HepG2 (cell line): Measurements from ENCODE around the gene EIF3B. TPM values are rescaled to one million over a fixed set of nuclear protein-coding genes. Genes with fewer than 3 reads are reported as not detected.
A peak's percentile ranks its signal among the peaks of the same experiment; 100 is the strongest.

Source experiments
- ATAC-seq: fragments of 200-7000 bp; cut with Tn5 transposase; 3 replicates; pipeline ENCODE4 v1.9.1; 2020; ENCODE audit warnings: mild to moderate bottlenecking, moderate library complexity
- BruUV-seq: library from RNA; stranded (reverse); fragments of 400-500 nt; replicated peaks from 2 replicates; lab custom pipeline; 2021; lab: Mats Ljungman, UMichigan
- CTCF ChIA-PET: fragments of 300-600 bp; formaldehyde crosslinking; extraction: SDS; loops from one replicate; lab custom pipeline; 2021; ENCODE audit warnings: low total read pairs, inconsistent platforms, low intra/inter-chr PET ratio; lab: Yijun Ruan, JAX
- POLR2A ChIA-PET: fragments of 350-600 bp; sonication (Branson Sonifier 250); formaldehyde crosslinking; loops from one replicate; lab custom pipeline; 2020; ENCODE audit warnings: antibody characterized with exemption, inconsistent platforms; lab: Yijun Ruan, JAX
- DNase-seq: peaks from one replicate; pipeline ENCODE4 v3.0.0-alpha.2; 2015; ENCODE audit warnings: low spot score
- FAIRE-seq: peaks from 3 replicates; lab custom pipeline; 2011; peaks lifted over from hg19 to GRCh38; lab: Jason Lieb, UNC
- H2AFZ ChIP-seq: one replicate; pipeline ENCODE4 v1.6.1; 2011; ENCODE audit warnings: low read length, inconsistent platforms
- H3K27ac ChIP-seq: fragments of 300-600 bp; 3 replicates; pipeline ENCODE4 v1.8.0; 2011; ENCODE audit warnings: mixed run types, mild to moderate bottlenecking, mixed read lengths, low read length, inconsistent platforms; ENCODE audit not compliant: insufficient read depth; ENCODE audit errors: extremely low read length
- H3K27me3 ChIP-seq, 2 experiments: fragments of 200-600 bp in 1 of 2; 2 replicates in 1 of 2; 3 replicates in 1 of 2; pipeline versions ENCODE4 v1.6.0 to v1.8.0; 2011; ENCODE audit warnings: low read length in 2 of 2, mild to moderate bottlenecking in 2 of 2, moderate library complexity in 2 of 2, inconsistent platforms in 1 of 2; ENCODE audit not compliant: insufficient read depth in 2 of 2, control insufficient read depth in 1 of 2
- H3K36me3 ChIP-seq, 2 experiments: fragments of 200-600 bp in 1 of 2; replicated peaks in 1 of 2; 2 replicates in 1 of 2; 3 replicates in 1 of 2; pipeline versions ENCODE4 v1.5.1 to v1.8.0; 2011; ENCODE audit warnings: low read length in 2 of 2, inconsistent platforms in 1 of 2; ENCODE audit not compliant: insufficient read depth in 2 of 2, control insufficient read depth in 1 of 2
- H3K4me1 ChIP-seq: 2 replicates; pipeline ENCODE4 v1.5.1; 2012; ENCODE audit warnings: low read length, inconsistent platforms; ENCODE audit not compliant: insufficient read depth
- H3K4me2 ChIP-seq: 2 replicates; pipeline ENCODE4 v1.6.0; 2011; ENCODE audit warnings: low read depth, low read length, inconsistent platforms
- H3K4me3 ChIP-seq, 3 experiments: fragments of 200-600 bp in 1 of 3; sonication (generic), shearing (Covaris generic) in 1 of 3; replicated peaks in 1 of 3; 2 replicates each; pipeline ENCODE4 v1.5.1; 2011 to 2016; ENCODE audit warnings: low read length in 3 of 3, inconsistent platforms in 2 of 3, low read depth in 2 of 3, mild to moderate bottlenecking in 2 of 3, control low read depth in 1 of 3, mixed read lengths in 1 of 3; ENCODE audit not compliant: insufficient read depth in 1 of 3
- H3K79me2 ChIP-seq: one replicate; pipeline ENCODE4 v1.6.1; 2011; ENCODE audit warnings: low read length, inconsistent platforms; ENCODE audit not compliant: insufficient read depth
- H3K9ac ChIP-seq: 2 replicates; pipeline ENCODE4 v1.6.0; 2011; ENCODE audit warnings: mild to moderate bottlenecking, low read depth, low read length, inconsistent platforms; ENCODE audit not compliant: insufficient read depth
- H3K9me3 ChIP-seq: 2 replicates; pipeline ENCODE4 v1.5.1; 2012; ENCODE audit warnings: mild to moderate bottlenecking, low read length
- H4K20me1 ChIP-seq: 2 replicates; pipeline ENCODE4 v1.6.0; 2011; ENCODE audit warnings: inconsistent platforms, mild to moderate bottlenecking, low read length, moderate library complexity; ENCODE audit not compliant: insufficient read depth
- EEA1 ChIP-seq: sonication (generic); formaldehyde crosslinking; IDR thresholded peaks from 2 replicates; pipeline ENCODE4 v1.5.1; 2020; ENCODE audit warnings: mild to moderate bottlenecking, missing genetic modification reagents, borderline replicate concordance
- GATA4 ChIP-seq: sonication (generic); IDR thresholded peaks from 2 replicates; pipeline ENCODE4 v1.6.1; 2016; ENCODE audit warnings: antibody characterized with exemption, low read depth, borderline replicate concordance
- REST ChIP-seq, 2 experiments: IDR thresholded peaks; 2 replicates each; pipeline ENCODE4 v1.6.1; 2011 to 2012; ENCODE audit warnings: low read length in 2 of 2, borderline replicate concordance in 1 of 2, low read depth in 1 of 2, mild to moderate bottlenecking in 1 of 2, moderate library complexity in 1 of 2
- RFX5 ChIP-seq: IDR thresholded peaks from 2 replicates; pipeline ENCODE4 v1.6.1; 2011; ENCODE audit warnings: low read depth, low read length, improper control_type of control experiment
- ZFP62 ChIP-seq: sonication (generic); formaldehyde crosslinking; IDR thresholded peaks from 2 replicates; pipeline ENCODE4 v1.4.0; 2020; ENCODE audit warnings: missing genetic modification reagents
- ZNF121 ChIP-seq: sonication (generic); formaldehyde crosslinking; IDR thresholded peaks from 2 replicates; pipeline ENCODE4 v1.5.0; 2020; ENCODE audit warnings: mild to moderate bottlenecking, missing genetic modification reagents
- ZNF3 ChIP-seq: IDR thresholded peaks from 2 replicates; pipeline ENCODE4 v1.7.0; 2017; ENCODE audit warnings: inconsistent platforms
- ZNF780A ChIP-seq: sonication (generic); formaldehyde crosslinking; IDR thresholded peaks from 2 replicates; pipeline ENCODE4 v1.8.0; 2022; ENCODE audit warnings: mild to moderate bottlenecking, missing genetic modification reagents, moderate library complexity
- WGBS: methylation state at CpG from one replicate; pipeline ENCODE4 v1.1.6; 2017; ENCODE audit warnings: low lambda C conversion rate; 5-methylcytosine and 5-hydroxymethylcytosine counted together
- in situ Hi-C: cut with HindIII; loops from 2 replicates; pipeline ENCODE4 v1.10.0; 2017; ENCODE audit warnings: low pct_unique_long_range_greater_than_20kb; ENCODE audit not compliant: extremely low pct_ligation_motif_present
- intact Hi-C: fragments of 100-400 bp; cut with micrococcal nuclease; formaldehyde crosslinking; loops from one replicate; pipeline ENCODE4 v1.10.0; 2022; ENCODE audit not compliant: unreplicated experiment
- polyA plus RNA-seq, 8 experiments: library from polyadenylated mRNA; depleted of rRNA in 3 of 8; stranded (reverse) in 7 of 8; unstranded in 1 of 8; fragments of >200 nt; fragmentation: Illumina TruSeq in 4 of 8; extraction: Trizol in 4 of 8; gene quantifications; 2 replicates each; pipeline versions ENCODE4 v1.2.1 to v1.2.3, GENCODE V29; 2011 to 2016; ENCODE audit warnings: low read depth in 4 of 8, missing spikeins in 1 of 8, mixed read lengths in 1 of 8; ENCODE audit not compliant: insufficient read depth in 1 of 8
- total RNA-seq, 5 experiments: library from RNA; depleted of rRNA; stranded (reverse); fragments of >200 nt; fragmentation: Illumina TruSeq; extraction: Trizol; gene quantifications; 2 replicates each; pipeline ENCODE4 v1.2.3, GENCODE V29; 2016; ENCODE audit warnings: low read depth in 1 of 5

The EIF3B gene
- total and polyA plus RNA-seq, 2 of the 13 experiments (the other 11 are each of a cell fraction or from before 2014, with no cell fraction given), result 92.2 to 241 TPM

DNA sequence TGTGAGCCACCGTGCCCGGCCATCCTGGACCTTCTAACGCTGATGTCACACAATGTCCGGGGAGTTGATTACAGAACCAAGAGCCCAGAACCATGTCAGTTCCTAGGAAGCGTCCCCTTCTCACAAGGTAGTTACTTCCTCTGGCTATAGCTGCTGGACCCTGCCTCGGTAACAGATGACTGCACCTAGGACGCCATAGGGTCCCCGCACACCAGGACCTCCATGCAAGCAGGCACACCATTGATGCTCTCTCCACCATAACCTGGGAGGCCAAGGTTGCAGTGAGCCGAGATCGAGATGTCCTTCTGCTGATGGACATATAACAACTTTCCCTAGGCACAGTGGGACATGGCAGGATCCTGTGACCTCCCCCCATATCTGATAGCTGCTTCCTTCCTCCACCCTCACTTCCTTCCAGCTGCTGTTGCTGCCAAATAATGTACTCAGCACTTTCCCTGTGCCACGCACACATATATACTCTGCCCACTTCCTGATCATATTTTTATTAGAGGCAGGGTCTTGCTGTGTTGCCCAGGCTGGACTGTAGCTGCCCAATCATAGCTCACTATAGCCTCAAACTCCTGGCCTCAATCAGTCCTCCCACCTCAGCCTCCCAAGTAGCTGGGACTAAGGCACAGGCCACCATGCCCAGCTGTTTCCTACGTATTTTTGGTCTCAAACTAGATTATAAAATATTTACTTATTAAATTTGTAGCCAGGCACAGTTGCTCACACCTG is 36.9 kb upstream of the EIF3B start:
- ChIA-PET POLR2A (no interaction called here), CTCF (no interaction called here)
- no peaks in the 10 kb centered on the region for H3K9me3 ChIP-seq
- no peak for DNase-seq
- 60% methylated on average over 11 of the region's 12 CpGs for WGBS
- no TSS peak for BruUV-seq
- no peaks in the 10 kb centered on the region; a peak in 1 of 5 replicates for H3K27me3 ChIP-seq
- ATAC-seq, result no peak
- no peak overlapping the region for H3K9ac ChIP-seq
- H3K36me3 ChIP-seq, result no peaks in the 10 kb centered on the region
- no peak for FAIRE-seq
- H3K4me1 ChIP-seq, result peaks cover 14% of the 10 kb centered on the region
- H2AFZ ChIP-seq, result no peak overlapping the region
- no peaks in the 10 kb centered on the region for H4K20me1 ChIP-seq
- no peak for TF ChIP-seq ZNF3 (CRISPR knock-in tag)
- TF ChIP-seq RFX5, result peak; percentile 66; the same call in 1 of the 2 replicates
- TF ChIP-seq ZNF121, result peak; percentile 57
- no peak for TF ChIP-seq ZFP62
- no peak for TF ChIP-seq GATA4
- no peak for TF ChIP-seq ZNF780A
- TF ChIP-seq REST (IDR thresholded peaks at IDR 0.05; ENCODE audit: borderline replicate concordance in 1 of 2, low read depth in 1 of 2, low read length in 2 of 2), result no peak
- no peak for TF ChIP-seq EEA1
- in situ Hi-C loops (no loop called here), intact Hi-C loops (loop anchor here (10.0 kb wide), 1 partner anchor 73 kb away; the partner anchor contains the start of genes MRM2 and NUDT1)
- no peak overlapping the region for H3K27ac ChIP-seq
- no peak overlapping the region for H3K4me2 ChIP-seq
- no peak overlapping the region for H3K4me3 ChIP-seq
- H3K79me2 ChIP-seq, result peaks cover 5% of the 10 kb centered on the region
